ENCODE measurements around the gene SGCA. TPM values are rescaled to one million over a fixed set of nuclear protein-coding genes. Genes with fewer than 3 reads are reported as not detected.

Gene SGCA
- total and polyA plus RNA-seq, 8 donors = 3.2 to 18.5 (median 5.6) TPM

DNA sequence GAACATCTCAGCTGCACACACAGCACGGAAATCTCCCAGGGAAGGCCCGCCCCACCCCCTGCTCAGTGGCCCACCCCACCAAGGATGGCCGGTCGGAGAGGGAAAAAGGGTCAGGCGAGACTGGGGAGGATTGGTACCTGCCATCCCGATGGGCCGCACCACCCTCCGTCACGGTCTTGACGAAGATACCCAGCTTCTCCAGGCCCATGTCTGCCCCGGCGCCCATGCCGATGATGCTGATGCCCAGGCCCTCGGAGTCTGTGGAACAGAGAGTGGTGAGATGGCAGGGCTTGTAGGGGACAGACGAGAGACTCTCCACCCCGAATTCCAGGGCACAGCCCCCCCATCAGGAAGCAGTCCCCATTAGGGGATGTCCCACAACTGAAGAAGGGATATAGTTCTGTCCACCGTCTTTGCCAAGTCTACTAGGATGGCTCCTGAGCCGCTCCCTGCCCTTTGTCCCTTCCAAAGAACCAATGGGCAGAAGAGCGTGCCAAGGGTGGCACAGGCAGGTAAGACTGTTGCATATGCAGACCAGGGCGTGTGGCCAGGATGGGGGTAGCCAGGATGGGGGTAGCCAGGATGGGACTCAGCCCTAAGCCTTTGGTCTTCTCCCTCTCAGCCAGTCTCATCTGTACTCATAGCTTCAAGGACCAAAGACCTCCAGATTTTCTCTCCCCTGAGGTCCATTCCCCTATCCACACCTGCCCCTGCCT, 22.2 kb upstream of the SGCA start:
- intact Hi-C loops (cut with DNase I) = no loop called here
- no peak for ATAC-seq
- Histone ChIP-seq H3K4me3 (no peak overlapping the region), H3K27me3 (no peaks in the 10 kb centered on the region), H3K27ac (no peak overlapping the region), H3K9me3 (no peaks in the 10 kb centered on the region), H3K36me3 (peaks cover 0 to 68% of the 10 kb centered on the region in 2 donors), H3K4me1 (peaks cover 37 to 97% of the 10 kb centered on the region in 2 donors)
- DNase-seq = peak in 1 of 4 donors; percentile 71
- TF ChIP-seq, protein P1, sequence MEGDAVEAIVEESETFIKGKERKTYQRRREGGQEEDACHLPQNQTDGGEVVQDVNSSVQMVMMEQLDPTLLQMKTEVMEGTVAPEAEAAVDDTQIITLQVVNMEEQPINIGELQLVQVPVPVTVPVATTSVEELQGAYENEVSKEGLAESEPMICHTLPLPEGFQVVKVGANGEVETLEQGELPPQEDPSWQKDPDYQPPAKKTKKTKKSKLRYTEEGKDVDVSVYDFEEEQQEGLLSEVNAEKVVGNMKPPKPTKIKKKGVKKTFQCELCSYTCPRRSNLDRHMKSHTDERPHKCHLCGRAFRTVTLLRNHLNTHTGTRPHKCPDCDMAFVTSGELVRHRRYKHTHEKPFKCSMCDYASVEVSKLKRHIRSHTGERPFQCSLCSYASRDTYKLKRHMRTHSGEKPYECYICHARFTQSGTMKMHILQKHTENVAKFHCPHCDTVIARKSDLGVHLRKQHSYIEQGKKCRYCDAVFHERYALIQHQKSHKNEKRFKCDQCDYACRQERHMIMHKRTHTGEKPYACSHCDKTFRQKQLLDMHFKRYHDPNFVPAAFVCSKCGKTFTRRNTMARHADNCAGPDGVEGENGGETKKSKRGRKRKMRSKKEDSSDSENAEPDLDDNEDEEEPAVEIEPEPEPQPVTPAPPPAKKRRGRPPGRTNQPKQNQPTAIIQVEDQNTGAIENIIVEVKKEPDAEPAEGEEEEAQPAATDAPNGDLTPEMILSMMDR (IDR thresholded peaks at IDR 0.05) = no peak

DNA sequence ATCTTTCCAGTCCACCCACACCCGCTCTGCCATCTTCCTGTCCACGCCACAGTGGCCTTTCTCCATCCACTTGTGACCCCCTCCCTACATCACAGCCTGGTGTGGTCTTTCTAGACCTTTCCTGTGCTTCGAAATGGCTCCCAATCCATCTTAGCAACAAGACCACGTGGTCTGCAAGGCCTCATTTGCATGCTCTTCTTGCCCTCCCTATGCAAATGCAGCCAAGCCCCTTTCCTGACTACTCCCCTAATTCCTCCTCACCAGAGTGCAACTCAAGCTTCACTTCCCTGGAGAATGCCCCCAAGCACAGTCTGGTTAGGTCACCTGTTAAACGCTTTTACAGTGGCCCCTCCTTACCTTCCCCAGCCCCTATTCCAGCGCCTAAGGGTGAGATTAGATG, 21.4 kb upstream of the SGCA start:
- intact Hi-C loops (cut with DNase I) = no loop called here
- Histone ChIP-seq H3K9me3 (no peaks in the 10 kb centered on the region), H3K4me3 (no peak overlapping the region), H3K27me3 (no peaks in the 10 kb centered on the region), H3K27ac (no peak overlapping the region), H3K4me1 (peaks cover 37 to 95% of the 10 kb centered on the region in 2 donors), H3K36me3 (peaks cover 0 to 60% of the 10 kb centered on the region in 2 donors)
- ATAC-seq (no peak), DNase-seq (no peak)
- TF ChIP-seq, protein P1 (IDR thresholded peaks at IDR 0.05) = no peak

DNA sequence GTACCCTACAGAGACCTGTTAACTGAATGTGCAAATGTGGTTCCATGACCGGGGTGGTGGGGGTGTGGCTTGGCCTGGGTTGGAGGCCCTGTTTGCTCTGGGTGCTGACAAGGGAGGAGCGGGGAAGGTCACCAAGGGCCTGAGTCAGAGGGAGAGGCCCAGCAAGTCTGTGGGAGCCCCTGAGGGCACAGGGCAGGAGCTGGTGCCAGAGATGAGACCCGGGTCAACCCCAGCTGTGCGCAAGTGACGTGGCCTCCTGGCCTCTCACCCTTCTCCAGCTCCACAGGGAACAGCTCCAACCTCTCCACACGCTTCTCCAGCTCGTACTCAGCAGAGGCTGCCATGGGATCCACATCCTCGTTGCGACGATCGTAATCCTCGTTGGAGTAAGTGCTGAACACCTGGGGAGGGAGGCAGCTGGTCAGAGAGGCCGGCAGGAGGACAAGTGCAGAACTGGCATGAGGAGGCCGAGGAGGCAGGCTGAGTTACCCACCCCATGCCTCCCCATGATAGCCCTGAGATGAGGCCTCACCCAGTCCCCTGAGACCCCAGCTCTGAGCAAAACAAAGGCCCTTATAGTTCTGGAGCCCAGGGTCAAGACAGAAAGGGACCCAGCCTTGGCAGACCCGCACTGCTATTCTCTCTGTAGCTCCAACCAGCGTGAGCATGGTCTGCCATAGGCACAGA, 20.8 kb upstream of the SGCA start:
- DNase-seq (peak in 1 of 4 donors; percentile 57), ATAC-seq (no peak)
- Histone ChIP-seq H3K27me3 (no peaks in the 10 kb centered on the region), H3K36me3 (peaks cover 0 to 54% of the 10 kb centered on the region in 2 donors), H3K4me3 (no peak overlapping the region), H3K9me3 (no peaks in the 10 kb centered on the region), H3K4me1 (peaks cover 37 to 88% of the 10 kb centered on the region in 2 donors), H3K27ac (no peak overlapping the region)
- TF ChIP-seq, protein P1 (IDR thresholded peaks at IDR 0.05) = no peak
- intact Hi-C loops (cut with DNase I) = no loop called here

DNA sequence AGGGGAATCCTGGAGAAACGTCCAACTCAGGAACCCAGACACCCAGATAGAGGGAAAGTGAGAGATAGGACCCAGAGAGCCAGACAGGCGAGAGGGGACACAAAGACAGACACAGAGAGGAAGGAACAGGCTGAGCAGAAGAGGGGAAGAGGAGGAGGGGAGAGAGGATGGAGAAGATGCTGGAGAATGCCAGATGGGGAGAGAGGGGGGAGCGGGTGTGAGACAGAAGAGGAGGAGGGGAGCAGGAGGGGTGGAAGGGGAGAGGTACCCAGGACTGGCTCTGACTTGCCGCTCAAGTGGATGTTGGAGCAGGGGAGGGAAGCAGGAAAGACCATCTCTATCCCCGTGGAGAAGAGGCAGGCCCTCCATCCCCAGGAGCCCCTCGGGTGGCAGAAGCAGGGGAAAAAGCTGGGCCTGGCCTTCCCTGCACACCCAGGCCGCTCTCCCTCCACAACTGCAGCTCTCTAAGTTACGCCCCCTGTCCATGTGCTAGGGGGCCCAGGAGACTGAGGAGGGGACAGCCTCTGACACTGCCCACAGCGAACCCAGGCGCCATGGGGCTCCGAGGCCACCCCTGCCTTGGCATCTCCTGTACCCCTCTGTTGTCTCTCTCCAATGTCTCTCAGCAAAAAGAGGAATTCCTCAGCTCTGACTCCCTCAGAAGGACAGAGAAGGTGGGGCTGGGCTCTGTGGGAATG, 20.1 kb upstream of the SGCA start:
- TF ChIP-seq, protein P1 (IDR thresholded peaks at IDR 0.05) = no peak
- peaks cover 0 to 47% of the 10 kb centered on the region in 2 donors for H3K36me3 ChIP-seq
- H3K27ac ChIP-seq = peak overlapping the region in 1 of 2 donors; percentile 89
- no peaks in the 10 kb centered on the region for H3K9me3 ChIP-seq
- H3K4me1 ChIP-seq = peaks cover 33 to 81% of the 10 kb centered on the region in 2 donors
- ATAC-seq (no peak), DNase-seq (peak in 1 of 4 donors; percentile 55)
- H3K27me3 ChIP-seq = no peaks in the 10 kb centered on the region
- intact Hi-C loops (cut with DNase I) = no loop called here
- peak overlapping the region in 1 of 2 donors; percentile 98 for H3K4me3 ChIP-seq

Data from left lung (tissue), 10 donors.